ENCODE data around the gene CCDC187.

DNA sequence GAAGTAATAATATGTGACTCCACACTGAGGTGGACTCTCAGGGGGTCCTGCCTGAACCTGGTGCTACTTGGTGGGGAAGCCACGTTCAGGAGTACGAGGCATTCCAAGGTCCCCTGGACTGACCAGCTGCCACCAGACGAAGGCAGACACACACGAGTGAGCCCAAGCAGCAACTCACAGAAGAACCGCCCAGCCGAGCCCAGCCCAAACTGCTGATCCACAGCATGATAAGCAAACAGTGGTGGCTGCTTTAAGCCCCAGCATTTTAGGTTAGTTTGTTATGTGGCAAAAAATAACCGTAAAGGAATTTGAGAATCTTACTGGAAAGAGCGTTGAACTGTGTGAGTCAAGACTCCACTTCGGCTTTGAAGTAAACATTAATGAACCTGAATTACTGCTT lies 90.2 kb downstream of the CCDC187 start:
- TF ChIP-seq, protein P1, sequence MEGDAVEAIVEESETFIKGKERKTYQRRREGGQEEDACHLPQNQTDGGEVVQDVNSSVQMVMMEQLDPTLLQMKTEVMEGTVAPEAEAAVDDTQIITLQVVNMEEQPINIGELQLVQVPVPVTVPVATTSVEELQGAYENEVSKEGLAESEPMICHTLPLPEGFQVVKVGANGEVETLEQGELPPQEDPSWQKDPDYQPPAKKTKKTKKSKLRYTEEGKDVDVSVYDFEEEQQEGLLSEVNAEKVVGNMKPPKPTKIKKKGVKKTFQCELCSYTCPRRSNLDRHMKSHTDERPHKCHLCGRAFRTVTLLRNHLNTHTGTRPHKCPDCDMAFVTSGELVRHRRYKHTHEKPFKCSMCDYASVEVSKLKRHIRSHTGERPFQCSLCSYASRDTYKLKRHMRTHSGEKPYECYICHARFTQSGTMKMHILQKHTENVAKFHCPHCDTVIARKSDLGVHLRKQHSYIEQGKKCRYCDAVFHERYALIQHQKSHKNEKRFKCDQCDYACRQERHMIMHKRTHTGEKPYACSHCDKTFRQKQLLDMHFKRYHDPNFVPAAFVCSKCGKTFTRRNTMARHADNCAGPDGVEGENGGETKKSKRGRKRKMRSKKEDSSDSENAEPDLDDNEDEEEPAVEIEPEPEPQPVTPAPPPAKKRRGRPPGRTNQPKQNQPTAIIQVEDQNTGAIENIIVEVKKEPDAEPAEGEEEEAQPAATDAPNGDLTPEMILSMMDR (IDR thresholded peaks at IDR 0.05) = no peak
- no peak for TF ChIP-seq POLR2A (IDR thresholded peaks at IDR 0.05)
- no peak for TF ChIP-seq EP300 (IDR thresholded peaks at IDR 0.05)

Measured in tibial nerve (tissue), 4 donors.